Osteoblast (primary cell): ENCODE data around the gene ATP6V0E1. TPM values are rescaled to one million over a fixed set of nuclear protein-coding genes. Genes with fewer than 3 reads are reported as not detected.

ENCODE experiments used
- DNase-seq: peaks from one replicate; pipeline ENCODE4 v3.0.0; 2011; ENCODE audit warnings: low spot score, mixed read lengths; ENCODE audit not compliant: insufficient read length; ENCODE audit errors: missing footprints
- H2AFZ ChIP-seq: 2 replicates; pipeline ENCODE4 v1.6.0; 2011; ENCODE audit warnings: mild to moderate bottlenecking, low read length
- H3K27ac ChIP-seq: 2 replicates; pipeline ENCODE4 v1.5.1; 2011; ENCODE audit warnings: mild to moderate bottlenecking, low read depth, low read length, moderate library complexity
- H3K27me3 ChIP-seq: 2 replicates; pipeline ENCODE4 v1.6.0; 2012; ENCODE audit warnings: mild to moderate bottlenecking, control low read depth, inconsistent platforms, low read length, moderate library complexity; ENCODE audit not compliant: insufficient read depth
- H3K36me3 ChIP-seq: 2 replicates; pipeline ENCODE4 v1.5.1; 2011; ENCODE audit warnings: mild to moderate bottlenecking, low read length, control low read depth, moderate library complexity; ENCODE audit not compliant: insufficient read depth
- H3K4me1 ChIP-seq: 2 replicates; pipeline ENCODE4 v1.5.1; 2011; ENCODE audit warnings: mild to moderate bottlenecking, low read length, control low read depth, moderate library complexity; ENCODE audit not compliant: insufficient read depth
- H3K4me2 ChIP-seq: 2 replicates; pipeline ENCODE4 v1.6.0; 2011; ENCODE audit warnings: mild to moderate bottlenecking, low read length; ENCODE audit not compliant: insufficient read depth
- H3K4me3 ChIP-seq: fragments of 200-600 bp; sonication (generic); 3 replicates; pipeline ENCODE4 v1.5.1; 2012; ENCODE audit warnings: mild to moderate bottlenecking, low read length, inconsistent platforms; ENCODE audit not compliant: insufficient read depth
- H3K79me2 ChIP-seq: 2 replicates; pipeline ENCODE4 v1.6.0; 2012; ENCODE audit warnings: mild to moderate bottlenecking, low read length, control low read depth, inconsistent platforms; ENCODE audit not compliant: insufficient read depth
- H3K9me3 ChIP-seq: 2 replicates; pipeline ENCODE4 v1.5.1; 2011; ENCODE audit warnings: low read depth, low read length, control low read depth
- H4K20me1 ChIP-seq: 2 replicates; pipeline ENCODE4 v1.6.0; 2012; ENCODE audit warnings: mild to moderate bottlenecking, low read length, control low read depth; ENCODE audit not compliant: insufficient read depth
- CTCF ChIP-seq: IDR thresholded peaks from 2 replicates; pipeline ENCODE4 v1.5.1; 2011; ENCODE audit warnings: mild to moderate bottlenecking, low read depth, low read length, moderate library complexity; ENCODE audit errors: extremely low read depth
- small RNA-seq: library from RNA; depleted of rRNA; stranded (forward); fragments of <200 nt; gene quantifications from one replicate; pipeline ENCODE3, GENCODE V24; 2012
- total RNA-seq: library from RNA; depleted of rRNA; stranded (reverse); fragments of >200 nt; gene quantifications from 2 replicates; pipeline ENCODE4 v1.2.3, GENCODE V29; 2012

Gene ATP6V0E1
- total RNA-seq, 1 donor = 177 TPM

DNA sequence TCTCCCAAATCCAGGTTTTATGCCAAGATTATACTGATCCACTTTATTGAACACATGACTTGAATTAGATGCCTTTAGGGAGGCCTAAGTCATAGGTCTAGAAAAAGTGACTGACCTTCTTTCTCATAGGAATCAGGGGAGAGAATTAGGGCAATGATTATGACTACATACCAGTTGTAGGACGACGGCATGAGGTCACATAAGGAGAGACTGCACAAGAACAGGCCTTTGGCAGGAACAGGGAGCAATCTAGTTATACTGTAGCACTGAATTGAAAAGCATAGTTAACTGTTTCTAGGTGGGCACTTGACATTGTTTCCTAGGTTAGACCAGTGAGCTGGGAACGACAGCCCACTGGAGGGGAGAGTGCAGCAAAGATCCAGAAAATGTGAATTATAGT is 95.3 kb downstream of the ATP6V0E1 start:
- peaks cover 9% of the 10 kb centered on the region for H3K79me2 ChIP-seq
- no peaks in the 10 kb centered on the region for H3K27me3 ChIP-seq
- no peaks in the 10 kb centered on the region for H3K4me1 ChIP-seq
- no peaks in the 10 kb centered on the region for H3K9me3 ChIP-seq
- H3K4me2 ChIP-seq = no peak overlapping the region
- no peak overlapping the region for H3K27ac ChIP-seq
- DNase-seq = no peak
- H3K36me3 ChIP-seq = no peaks in the 10 kb centered on the region
- no peak overlapping the region for H3K4me3 ChIP-seq
- no peak overlapping the region for H2AFZ ChIP-seq
- peaks cover 6% of the 10 kb centered on the region for H4K20me1 ChIP-seq
- no peak for TF ChIP-seq CTCF

Small RNA genes within 50 kb of the gene (small RNA-seq; reads per million reads assigned to genes)
- gene RF00019 = not detected
- 4,278 reads per million, percentile 100 among the genes with 10 or more reads in this experiment for gene SNORA74B

Other genes starting within 250 kb of the ATP6V0E1 start
- gene DUSP1, start 212.6 kb upstream of the ATP6V0E1 start, total RNA-seq = 69.2 and 74.6 TPM in 2 replicates
- gene ERGIC1, start 149.5 kb upstream of the ATP6V0E1 start, total RNA-seq = 109 and 128 TPM in 2 replicates
- 40.4 and 43.8 TPM in 2 replicates for gene RPL26L1, start 24.3 kb upstream of the ATP6V0E1 start, total RNA-seq
- gene CREBRF, start 72.6 kb downstream of the ATP6V0E1 start, total RNA-seq = 35.8 and 38.3 TPM in 2 replicates
- 14.4 and 14.5 TPM in 2 replicates for gene BNIP1, start 160.8 kb downstream of the ATP6V0E1 start, total RNA-seq